Adrenal gland (tissue), 19 donors: ENCODE measurements around the gene CCK. TPM values are rescaled to one million over a fixed set of nuclear protein-coding genes. Genes with fewer than 3 reads are reported as not detected.

Source experiments
- DNase-seq, 7 donors: peaks; one replicate each; pipeline ENCODE4 v3.0.0-alpha.2; 2019 to 2020
- H3K27ac ChIP-seq, 5 donors: fragments of 200-600 bp; sonication (generic) in 4 of 5; 1 replicate in 3 of 5; 2 replicates in 2 of 5; pipeline versions ENCODE4 v1.5.1 to v1.8.0; 2016 to 2020; ENCODE audit warnings: mild to moderate bottlenecking in 1 of 5
- H3K27me3 ChIP-seq: fragments of 200-600 bp; 2 replicates; pipeline ENCODE4 v1.8.0; 2021
- H3K36me3 ChIP-seq, 2 donors: fragments of 200-600 bp; replicated peaks in 1 of 2; 1 replicate in 1 of 2; 2 replicates in 1 of 2; pipeline versions ENCODE4 v1.5.1 to v1.8.0; 2018 to 2022
- H3K4me1 ChIP-seq, 2 donors: fragments of 200-600 bp; replicated peaks in 1 of 2; 1 replicate in 1 of 2; 2 replicates in 1 of 2; pipeline versions ENCODE4 v1.5.1 to v1.8.0; 2018 to 2021
- H3K4me3 ChIP-seq, 4 donors: fragments of 200-600 bp; sonication (generic) in 3 of 4; one replicate each; pipeline ENCODE4 v1.5.1; 2016 to 2018
- H3K9me3 ChIP-seq, 3 donors: fragments of 200-600 bp; sonication (generic) in 1 of 3; replicated peaks in 1 of 3; 1 replicate in 2 of 3; 2 replicates in 1 of 3; pipeline versions ENCODE4 v1.5.1 to v1.8.0; 2016 to 2021
- POLR2A ChIP-seq, 2 donors: fragments of 450-650 bp; IDR thresholded peaks; one replicate each; pipeline ENCODE4 v1.6.1; 2017; ENCODE audit warnings: antibody characterized with exemption in 2 of 2, mild to moderate bottlenecking in 2 of 2, moderate library complexity in 1 of 2
- WGBS, 4 donors: extraction: QIAGEN DNeasy Blood & Tissue Kit in 2 of 4; methylation state at CpG; one replicate each; pipeline versions ENCODE4 v1.1.5 to v1.1.7; 2013 to 2017; 5-methylcytosine and 5-hydroxymethylcytosine counted together
- intact Hi-C, 2 donors: fragments of 100-400 bp; cut with DNase I; formaldehyde crosslinking; loops; one replicate each; pipeline versions ENCODE4 v1.14.1 to v1.15.0; 2022 to 2023
- long read RNA-seq, 10 donors: library from polyadenylated mRNA in 3 of 10; unstranded in 2 of 10; stranded (forward) in 1 of 10; transcript quantifications; one replicate each; pipeline ENCODE4 v2.0.0 and lab custom pipeline, GENCODE V29; 2021 to 2026
- polyA plus RNA-seq, 3 donors: library from polyadenylated mRNA; stranded (reverse); fragments of 200-250 nt in 2 of 3; fragments of 350-450 nt in 1 of 3; fragmentation: Illumina TruSeq in 1 of 3; extraction: RNeasy Lipid Tissue Mini Kit (QIAGEN cat#74804) in 1 of 3; gene quantifications; one replicate each; pipeline ENCODE4 v1.2.3, GENCODE V29; 2013 to 2014
- total RNA-seq, 9 donors: library from RNA; depleted of rRNA in 4 of 9; stranded (reverse); fragments of >200 nt in 4 of 9; fragments of 120-200 nt in 1 of 9; fragmentation: NEBNext Ultra II Directional in 1 of 9; extraction: Animal tissue kit (Norgen Biotek cat#: 25700) in 1 of 9; gene quantifications; one replicate each; pipeline versions ENCODE4 v1.1.0 to v1.2.4, GENCODE V29; 2013 to 2023
- TF ChIP-seq, protein P1 (sequence below), 6 experiments: fragments of 450-650 bp in 4 of 6; fragments of 200-600 bp in 2 of 6; sonication (generic) in 1 of 6; IDR thresholded peaks; 1 replicate in 5 of 6; 2 replicates in 1 of 6; pipeline versions ENCODE4 v1.5.1 to v1.8.0; 2016 to 2021; ENCODE audit warnings: antibody characterized with exemption in 6 of 6, mild to moderate bottlenecking in 2 of 6, moderate library complexity in 1 of 6
- donor health status: healthy with polysubstance abuse.
- donor health status: Bipolar disorder and iron deficiency.
- donor health status: DM: yes; HTN: yes; CAD: no.
- donor health status: DM: no; HTN: no; CAD: no.
- donor health status: DM: no; HTN: no; CAD: no.
- donor health status: DM: yes; HTN: yes; CAD: no.

The CCK gene, protein sequence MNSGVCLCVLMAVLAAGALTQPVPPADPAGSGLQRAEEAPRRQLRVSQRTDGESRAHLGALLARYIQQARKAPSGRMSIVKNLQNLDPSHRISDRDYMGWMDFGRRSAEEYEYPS
- total RNA-seq = 1 to 10 TPM in 3 of 9 donors, under 1 TPM in 2, not detected in 4; 0.48 to 5.5 (median 1.7) TPM
- under 1 TPM; 0.13 to 0.48 (median 0.46) TPM for polyA plus RNA-seq
- long read RNA-seq, donor 1 = 0 reads
- long read RNA-seq, donor 2, partial matches to known transcripts = 0 of 1 reads
- long read RNA-seq, donor 2, other reads (novel, unspliced or antisense) = 0 of 1 reads
- long read RNA-seq, donor 3 = 0 reads
- long read RNA-seq, donor 4 = 0 reads
- long read RNA-seq, donor 5 = 0 reads
- long read RNA-seq, donor 6 = 0 reads
- long read RNA-seq, donor 7 = 0 reads
- long read RNA-seq, donor 8 = 0 reads
- long read RNA-seq, donor 9 = 0 reads
- long read RNA-seq, donor 10 = 0 reads

DNA sequence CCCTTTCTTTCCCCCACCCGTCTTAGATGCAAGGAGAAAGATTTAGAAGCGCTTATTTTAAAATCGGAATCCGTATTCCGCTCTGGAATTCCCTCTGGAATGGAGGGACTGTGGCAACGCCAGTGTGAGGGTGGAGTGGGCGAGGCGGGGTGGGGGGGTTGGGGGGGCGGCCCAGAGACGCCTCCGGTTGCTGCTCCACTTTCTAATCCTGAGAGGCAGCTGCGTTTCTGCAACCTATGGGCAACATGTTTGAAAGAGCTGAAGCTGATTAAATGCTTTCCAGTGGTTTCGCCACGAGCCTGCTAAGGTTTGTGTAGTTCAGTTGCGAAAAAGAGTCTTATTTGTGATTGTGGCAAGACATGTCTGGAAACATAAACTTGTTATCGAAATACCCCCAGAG, at the start of gene CCK:
Gene CCK (minus strand): TSS at position 101 of the 400 bp plus-strand sequence. CDS start 2,555 bp downstream, outside the sequence.
- WGBS, 4 donors = 37 to 61% (median 46%) methylated on average over 14 to 16 of the region's 16 CpGs
- intact Hi-C loops = no loop called here
- no peaks in the 10 kb centered on the region for H3K36me3 ChIP-seq
- H3K4me3 ChIP-seq = peak within 1 kb of the TSS in 1 of 4 donors; percentile 9
- H3K27me3 ChIP-seq = peaks cover 37% of the 10 kb centered on the region
- peaks cover 0 to 14% of the 10 kb centered on the region in 2 donors for H3K4me1 ChIP-seq
- no peak for DNase-seq
- H3K27ac ChIP-seq = no peak within 1 kb of the TSS
- no peaks in the 10 kb centered on the region for H3K9me3 ChIP-seq
- no peak for TF ChIP-seq POLR2A (IDR thresholded peaks at IDR 0.05)
- TF ChIP-seq, protein P1, sequence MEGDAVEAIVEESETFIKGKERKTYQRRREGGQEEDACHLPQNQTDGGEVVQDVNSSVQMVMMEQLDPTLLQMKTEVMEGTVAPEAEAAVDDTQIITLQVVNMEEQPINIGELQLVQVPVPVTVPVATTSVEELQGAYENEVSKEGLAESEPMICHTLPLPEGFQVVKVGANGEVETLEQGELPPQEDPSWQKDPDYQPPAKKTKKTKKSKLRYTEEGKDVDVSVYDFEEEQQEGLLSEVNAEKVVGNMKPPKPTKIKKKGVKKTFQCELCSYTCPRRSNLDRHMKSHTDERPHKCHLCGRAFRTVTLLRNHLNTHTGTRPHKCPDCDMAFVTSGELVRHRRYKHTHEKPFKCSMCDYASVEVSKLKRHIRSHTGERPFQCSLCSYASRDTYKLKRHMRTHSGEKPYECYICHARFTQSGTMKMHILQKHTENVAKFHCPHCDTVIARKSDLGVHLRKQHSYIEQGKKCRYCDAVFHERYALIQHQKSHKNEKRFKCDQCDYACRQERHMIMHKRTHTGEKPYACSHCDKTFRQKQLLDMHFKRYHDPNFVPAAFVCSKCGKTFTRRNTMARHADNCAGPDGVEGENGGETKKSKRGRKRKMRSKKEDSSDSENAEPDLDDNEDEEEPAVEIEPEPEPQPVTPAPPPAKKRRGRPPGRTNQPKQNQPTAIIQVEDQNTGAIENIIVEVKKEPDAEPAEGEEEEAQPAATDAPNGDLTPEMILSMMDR (IDR thresholded peaks at IDR 0.05) = no peak

DNA sequence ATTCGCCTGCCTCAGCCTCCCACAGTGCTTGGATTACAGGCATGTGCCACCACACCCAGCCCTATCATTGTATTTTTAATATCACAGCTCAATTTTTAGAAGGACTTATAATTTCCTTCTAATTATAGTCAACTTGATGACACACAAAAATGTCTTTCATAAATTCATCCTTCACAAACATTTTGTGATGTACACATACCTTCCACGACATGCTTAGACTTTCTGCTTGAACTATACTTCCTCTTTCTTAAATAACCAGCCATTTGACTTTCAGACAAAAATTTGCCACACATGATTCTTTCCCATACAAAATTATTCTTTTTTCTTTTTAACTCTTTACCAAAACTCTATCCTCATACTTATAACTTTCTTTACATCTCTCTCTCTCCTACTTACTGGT, 48.4 kb upstream of the CCK start:
- H3K9me3 ChIP-seq = peaks cover 0 to 14% (median 0%) of the 10 kb centered on the region in 3 donors
- no peaks in the 10 kb centered on the region for H3K36me3 ChIP-seq
- TF ChIP-seq POLR2A (IDR thresholded peaks at IDR 0.05) = no peak
- TF ChIP-seq, protein P1 (IDR thresholded peaks at IDR 0.05) = no peak
- H3K27ac ChIP-seq = no peak overlapping the region
- H3K27me3 ChIP-seq = no peaks in the 10 kb centered on the region
- intact Hi-C loops = no loop called here
- DNase-seq = no peak
- no peak overlapping the region for H3K4me3 ChIP-seq
- no peaks in the 10 kb centered on the region for H3K4me1 ChIP-seq
- 56 to 75% (median 59%) methylated on average over 2 of the region's 2 CpGs for WGBS, 4 donors

DNA sequence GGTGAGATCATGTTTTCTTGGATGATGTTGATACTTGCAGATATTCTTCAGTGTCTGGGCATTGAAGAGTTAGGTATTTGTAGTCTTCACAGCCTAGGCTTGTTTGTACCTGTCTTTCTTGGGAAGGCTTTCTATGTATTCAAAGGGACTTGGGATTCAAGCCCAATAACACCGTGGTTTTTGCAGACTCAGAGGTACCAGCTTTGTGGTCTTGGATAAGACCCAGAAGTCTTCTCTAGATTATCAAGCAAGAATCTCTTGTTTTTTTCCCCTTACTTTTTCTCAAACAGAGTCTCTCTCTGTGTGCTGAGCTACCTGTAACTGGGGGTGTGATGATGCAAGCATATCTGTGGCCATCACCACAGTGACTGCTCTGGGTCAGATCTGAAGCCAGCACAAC, 42.7 kb upstream of the CCK start:
- H3K9me3 ChIP-seq = no peaks in the 10 kb centered on the region
- no peaks in the 10 kb centered on the region for H3K4me1 ChIP-seq
- H3K4me3 ChIP-seq = no peak overlapping the region
- H3K36me3 ChIP-seq = no peaks in the 10 kb centered on the region
- no peaks in the 10 kb centered on the region for H3K27me3 ChIP-seq
- WGBS, 4 donors = 50 to 82% (median 67%) methylated on average over 1 of the region's 1 CpG
- TF ChIP-seq, protein P1 (IDR thresholded peaks at IDR 0.05) = no peak
- TF ChIP-seq POLR2A (IDR thresholded peaks at IDR 0.05) = no peak
- no peak overlapping the region for H3K27ac ChIP-seq
- no peak for DNase-seq
- intact Hi-C loops = no loop called here

DNA sequence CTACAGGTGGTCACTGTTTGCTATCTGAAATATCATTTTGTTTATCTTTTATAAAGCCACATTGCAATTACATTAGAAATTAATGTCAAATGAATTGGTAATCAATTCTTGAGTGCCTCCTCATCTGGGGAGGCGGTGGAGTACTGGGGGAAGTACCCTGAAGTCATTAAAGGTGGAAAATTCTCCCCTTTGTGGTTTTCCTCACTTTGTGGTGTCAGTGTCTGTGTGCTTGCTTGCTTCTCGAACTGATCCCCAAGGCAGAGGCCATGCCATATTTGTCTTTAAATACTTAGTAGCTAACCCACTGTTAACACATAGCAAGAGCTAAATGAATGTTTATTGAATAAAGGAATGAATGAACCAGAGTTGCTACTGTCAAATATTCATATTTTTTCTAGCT, 40.5 kb upstream of the CCK start:
- 52 to 69% (median 62%) methylated on average over 2 of the region's 2 CpGs for WGBS, 4 donors
- Histone ChIP-seq H3K4me3 (no peak overlapping the region), H3K36me3 (no peaks in the 10 kb centered on the region), H3K27ac (no peak overlapping the region), H3K4me1 (no peaks in the 10 kb centered on the region), H3K9me3 (no peaks in the 10 kb centered on the region), H3K27me3 (no peaks in the 10 kb centered on the region)
- TF ChIP-seq, protein P1 (IDR thresholded peaks at IDR 0.05) = no peak
- no peak for TF ChIP-seq POLR2A (IDR thresholded peaks at IDR 0.05)
- intact Hi-C loops = no loop called here
- no peak for DNase-seq
